Suppressor macrophage treated with lipopolysaccharide for 1 hour (primary cell): ENCODE measurements around the gene SPATA31C1.
"Not testable (repeated sequence)": the region's sequence is repeated elsewhere in the genome, so short reads cannot be mapped to it uniquely, and the experiment has no call there.

ENCODE experiments used
- DNase-seq, 3 donors: peaks; one replicate each; pipeline ENCODE4 v3.0.0-alpha.2; 2020 to 2022

SPATA31C1 gene

DNA sequence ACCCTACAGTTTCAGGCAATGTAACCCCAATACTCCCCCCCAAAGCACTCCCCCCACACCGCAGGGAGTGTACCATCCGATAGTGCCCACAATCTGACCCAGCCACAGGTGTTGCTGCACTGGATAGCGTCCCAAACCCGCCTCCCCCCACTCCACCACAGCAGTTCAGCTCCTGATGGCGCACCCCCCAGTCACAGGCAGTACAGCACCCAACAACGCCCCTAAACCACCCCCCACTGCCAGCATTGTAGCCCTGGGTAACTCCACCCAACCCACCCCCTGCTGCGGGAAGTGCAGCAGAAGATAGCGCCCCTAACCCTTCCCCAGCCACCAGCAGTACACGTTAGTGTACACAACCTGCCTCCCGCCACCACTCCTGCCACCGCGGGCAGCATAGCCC, 20.6 kb downstream of the SPATA31C1 start:
- not testable (repeated sequence) for DNase-seq

DNA sequence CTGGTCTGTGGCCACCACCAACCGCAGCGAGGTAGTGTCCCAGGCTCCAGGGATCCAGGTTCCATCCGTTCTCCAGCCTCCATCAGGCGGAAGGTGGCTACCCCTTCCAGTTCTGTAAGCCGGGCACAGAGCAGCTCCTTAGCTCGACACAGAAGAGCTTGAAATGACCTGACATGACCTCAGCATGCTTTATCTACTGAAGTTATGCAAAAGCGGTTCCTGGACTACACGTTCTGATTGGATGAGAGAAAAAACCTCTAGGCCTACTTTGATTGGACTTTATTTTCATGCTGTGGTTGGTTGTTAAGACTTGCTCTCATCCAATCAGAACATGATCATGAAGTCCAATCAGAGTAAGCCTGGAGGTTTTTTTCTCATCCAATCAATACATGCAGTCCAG, 21.3 kb downstream of the SPATA31C1 start:
- not testable (repeated sequence) for DNase-seq

DNA sequence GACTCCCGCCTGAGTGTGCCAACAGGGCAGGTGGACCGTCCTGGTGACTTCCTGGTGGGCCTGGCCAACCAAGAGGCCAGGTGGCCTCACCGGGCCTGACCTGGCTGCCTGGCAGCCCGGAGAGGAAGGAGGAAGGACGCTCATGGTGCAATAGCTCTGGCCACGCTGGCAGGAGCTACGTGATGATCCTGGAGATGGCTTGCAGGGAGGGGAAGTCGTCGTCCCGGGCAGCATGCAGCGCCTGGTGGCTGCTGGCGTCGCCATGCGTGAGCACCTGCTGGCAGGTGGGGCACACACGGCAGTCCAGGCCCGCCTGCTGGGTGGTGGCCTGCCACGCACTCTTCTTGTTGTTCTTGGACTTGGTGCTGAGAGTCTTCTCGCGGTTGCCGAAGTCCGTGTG, 26.3 kb downstream of the SPATA31C1 start:
- no peak for DNase-seq

DNA sequence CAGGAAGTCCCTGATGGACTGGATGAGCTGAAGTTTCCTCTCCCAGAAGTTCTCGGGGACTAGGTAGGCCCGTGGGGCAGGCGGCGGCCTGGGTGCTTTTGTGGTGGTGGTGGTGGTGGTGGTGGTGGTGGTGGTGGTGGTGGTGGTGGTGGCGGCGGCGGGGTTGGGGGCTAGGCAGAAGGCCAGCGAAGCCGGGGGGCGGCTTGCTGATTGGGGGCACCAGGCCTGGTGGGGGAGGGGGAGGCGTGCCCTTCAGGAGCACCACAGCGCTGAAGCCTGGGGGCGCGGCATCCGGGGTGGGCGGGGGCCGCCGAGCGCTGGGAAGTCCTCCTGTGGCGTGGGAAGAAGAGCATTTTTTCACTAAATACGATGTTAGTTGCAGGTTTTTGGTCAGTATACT, 26.9 kb downstream of the SPATA31C1 start:
- no peak for DNase-seq

DNA sequence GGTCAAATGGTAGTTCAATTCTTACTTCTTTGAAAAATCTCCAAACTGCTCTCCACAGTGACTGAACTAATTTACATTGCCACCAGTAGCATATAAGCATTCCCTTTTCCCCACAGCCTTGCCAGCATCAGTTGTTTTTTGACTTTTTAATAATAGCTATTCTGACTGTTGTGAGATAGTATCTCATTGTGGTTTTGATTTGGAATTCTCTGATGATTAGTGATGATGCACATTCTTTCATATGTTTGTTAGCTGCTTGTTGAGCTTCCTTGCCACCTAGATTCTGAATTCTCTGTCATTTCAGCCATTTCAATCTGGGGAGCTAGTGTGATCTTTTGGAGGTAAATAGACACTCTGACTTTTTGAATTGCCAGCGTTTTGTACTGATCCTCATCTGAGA, 32.5 kb downstream of the SPATA31C1 start:
- DNase-seq = no peak

DNA sequence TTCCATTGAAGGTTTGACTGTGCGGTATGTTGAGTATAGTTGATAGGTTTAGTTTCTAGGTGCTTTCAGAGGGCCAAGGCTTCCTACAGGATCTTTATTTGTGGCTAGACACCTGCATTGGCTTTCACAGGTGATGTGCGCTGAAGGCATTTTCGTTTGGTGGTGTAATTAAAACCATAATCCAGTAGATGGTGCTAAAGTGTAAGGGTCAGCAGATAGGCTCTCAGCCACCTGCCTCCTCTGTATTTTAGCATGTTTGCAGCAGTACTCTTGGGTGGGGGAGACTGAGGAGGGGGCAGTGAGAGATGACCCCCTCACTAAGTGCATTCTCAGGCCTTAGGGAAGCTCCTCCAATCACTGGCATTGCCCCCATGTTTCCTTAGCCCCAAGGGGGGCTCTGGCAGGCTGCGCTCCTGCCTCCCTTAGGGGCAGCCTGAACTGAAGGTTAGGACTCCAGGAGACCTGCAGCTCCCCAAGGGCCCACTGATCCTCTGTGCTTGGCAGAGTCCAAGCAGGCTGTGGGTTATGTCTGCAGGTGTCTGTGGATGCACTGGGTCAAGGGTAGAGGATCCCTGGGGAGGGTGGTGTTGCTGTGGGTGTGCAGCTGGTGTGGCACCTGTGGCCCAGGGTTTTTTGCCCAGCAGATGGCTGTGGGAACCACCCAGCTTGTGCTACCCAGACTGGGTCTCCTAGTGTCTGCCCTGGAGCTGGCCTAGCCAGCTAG, 33.2 kb downstream of the SPATA31C1 start:
- DNase-seq = peak; percentile 37 to 68 (median 51)

DNA sequence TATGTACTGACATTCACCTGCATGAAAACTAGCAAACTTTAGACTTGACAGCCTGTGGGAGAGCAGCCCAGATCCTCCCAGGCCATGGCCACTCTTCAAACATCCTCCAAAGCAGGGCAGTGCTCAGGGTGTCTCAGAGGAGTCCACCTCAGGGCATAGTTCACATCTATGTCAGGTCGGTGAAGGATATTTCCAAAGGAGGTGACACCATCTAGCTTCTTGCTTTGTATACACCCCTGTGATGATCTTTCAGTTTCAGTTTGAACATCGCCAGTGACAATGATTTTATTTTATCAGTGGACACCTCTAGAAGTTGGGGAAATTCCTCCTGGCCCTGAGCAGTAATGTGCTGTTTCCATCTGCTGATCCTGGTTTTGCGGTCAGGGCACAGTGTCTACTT, 36.5 kb downstream of the SPATA31C1 start:
- DNase-seq = peak in 2 of 3 donors; percentile 10 to 21

DNA sequence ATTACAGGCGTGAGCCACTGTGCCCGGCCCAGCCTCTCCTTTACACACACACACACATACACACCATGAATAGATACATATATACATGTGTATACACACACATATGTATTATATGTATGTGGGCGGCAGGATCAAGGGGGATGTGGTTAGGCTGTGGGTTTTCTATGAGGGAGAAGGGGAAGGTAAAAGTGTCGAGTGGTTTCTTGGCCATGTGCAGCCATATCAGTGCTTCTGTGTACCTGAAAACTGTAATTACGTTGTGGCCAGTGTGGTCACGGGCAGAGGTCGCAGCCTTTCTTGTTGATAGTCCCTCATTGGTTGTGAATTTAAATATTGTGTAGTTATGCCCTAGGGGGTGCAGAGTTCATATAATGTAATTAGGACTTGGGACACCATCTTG, 40.1 kb downstream of the SPATA31C1 start:
- DNase-seq = no peak

DNA sequence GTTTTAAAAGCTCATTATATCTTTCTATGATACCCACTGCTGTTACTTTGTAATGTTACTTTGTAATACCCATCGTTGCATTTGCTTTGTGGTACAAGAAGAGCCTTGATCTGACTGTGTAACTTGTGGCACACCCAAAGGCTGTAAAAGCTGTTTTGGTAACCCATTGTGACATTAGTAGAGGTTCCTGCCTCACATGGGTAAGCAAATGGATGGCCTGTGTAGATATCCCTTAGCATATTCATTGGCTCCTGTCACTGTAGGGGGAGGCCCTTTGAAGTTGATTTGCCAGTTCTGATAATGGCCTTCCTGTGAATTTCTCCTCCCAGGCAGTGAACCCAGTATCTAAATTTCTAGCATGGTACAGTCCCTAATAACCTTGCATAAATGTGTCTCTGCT, 40.8 kb downstream of the SPATA31C1 start:
- DNase-seq = no peak

DNA sequence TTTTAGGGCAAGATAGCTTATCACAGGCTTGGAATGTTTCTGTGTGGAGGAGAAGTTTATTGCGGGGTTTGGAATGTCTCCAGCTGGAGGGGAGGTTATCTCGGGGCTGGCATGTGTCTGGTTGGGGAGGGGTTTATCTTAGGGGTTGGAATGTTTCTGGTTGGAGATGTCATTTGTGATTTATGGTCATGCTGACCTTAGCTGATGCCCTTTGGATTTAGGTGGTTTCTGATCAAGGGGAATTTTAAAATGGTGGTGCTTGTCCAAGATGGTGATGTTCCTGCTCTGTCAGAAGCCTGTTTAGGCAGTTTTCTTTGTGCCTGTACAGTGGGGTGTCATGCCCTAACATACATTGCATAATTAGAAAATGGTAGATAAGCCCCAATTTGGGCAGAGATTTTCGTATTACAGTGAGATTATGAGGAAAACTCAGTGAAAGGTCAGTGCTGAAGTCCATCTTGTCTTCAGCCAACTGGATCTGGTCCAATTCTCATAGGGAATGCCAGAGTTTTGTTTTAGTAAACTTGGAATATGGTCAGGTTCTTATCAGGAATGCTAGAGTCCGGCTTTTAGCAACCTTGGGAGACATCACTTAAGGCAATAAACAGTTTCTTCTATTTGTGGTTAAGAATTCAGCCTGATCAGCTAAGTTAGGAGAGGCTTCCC, 42.3 kb downstream of the SPATA31C1 start:
- DNase-seq = no peak

DNA sequence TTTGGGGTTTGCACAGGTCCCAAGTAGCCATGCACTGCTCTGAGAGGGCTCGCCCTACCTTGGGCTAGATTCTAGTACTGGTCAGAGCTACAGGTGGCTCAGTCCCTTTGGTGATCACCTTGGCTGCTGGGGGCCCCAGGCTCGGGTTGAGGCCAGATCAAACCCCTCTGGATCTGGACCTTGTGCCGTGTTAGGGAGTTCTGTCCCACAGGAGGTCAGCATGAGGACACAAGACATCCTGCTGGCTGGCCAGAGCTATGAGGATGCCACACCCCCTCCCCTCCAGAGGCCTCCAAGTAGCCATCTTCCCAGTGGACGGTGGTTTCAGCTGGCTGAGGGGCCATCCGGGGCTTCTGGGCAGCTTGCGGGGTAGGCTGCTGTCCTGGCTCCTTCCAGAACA, 46.0 kb downstream of the SPATA31C1 start:
- no peak for DNase-seq

DNA sequence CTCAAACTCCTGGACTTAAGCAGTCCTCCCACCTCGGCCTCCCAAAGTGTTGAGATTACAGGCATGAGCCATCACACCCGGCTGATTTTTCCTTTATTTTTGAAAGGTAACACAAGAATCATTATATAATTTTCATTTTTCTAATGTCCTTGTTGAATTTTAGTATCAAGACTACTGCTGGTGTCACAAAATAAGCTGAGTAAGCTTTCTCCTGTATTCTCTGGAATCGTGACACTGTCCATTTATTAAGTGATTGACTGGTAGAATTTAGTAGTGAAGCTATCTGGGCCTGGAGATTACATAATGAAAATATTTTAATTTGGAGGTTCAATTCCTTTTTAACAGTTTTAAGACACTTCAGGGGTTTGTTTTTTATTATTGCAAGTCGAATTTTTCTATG, 47.1 kb downstream of the SPATA31C1 start:
- no peak for DNase-seq

DNA sequence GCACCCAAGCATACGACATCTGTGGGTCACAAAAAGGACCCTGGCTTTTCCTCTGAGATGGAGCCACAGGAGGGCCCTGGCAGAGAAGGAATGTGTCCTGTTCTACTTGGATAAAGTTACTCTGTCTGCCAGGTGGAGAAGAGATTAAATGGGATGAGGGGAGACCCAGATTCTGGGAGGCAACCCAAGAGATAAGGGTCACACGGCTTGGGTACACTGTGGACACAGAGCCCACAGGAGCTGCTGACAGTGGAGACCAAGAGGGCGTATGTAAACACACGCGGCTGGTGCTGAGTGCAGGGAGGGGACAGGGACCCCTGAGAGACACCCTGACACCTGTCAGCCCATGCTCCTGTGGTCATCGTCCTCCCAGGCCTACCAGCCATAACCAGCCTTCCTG, 50.4 kb downstream of the SPATA31C1 start:
- no peak for DNase-seq

DNA sequence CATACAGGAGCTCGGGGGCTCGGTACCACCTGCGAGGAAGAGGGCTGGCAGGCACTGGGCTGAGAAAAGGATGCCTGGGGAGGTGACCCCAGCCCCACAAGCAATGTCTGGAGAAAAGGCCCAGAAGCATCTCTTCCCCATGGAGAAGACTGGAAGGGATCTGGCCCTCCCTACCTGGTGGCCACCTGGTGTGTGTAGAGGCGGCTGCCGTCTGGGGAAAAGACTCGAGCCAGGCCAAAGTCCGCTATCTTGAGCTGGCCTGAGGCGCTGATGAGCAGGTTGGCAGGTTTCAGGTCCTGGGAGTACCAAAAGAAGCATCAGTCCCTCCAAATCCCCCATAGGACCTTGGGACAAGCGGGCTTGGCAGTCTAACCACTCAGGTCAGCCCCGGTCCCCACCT, 52.8 kb downstream of the SPATA31C1 start:
- DNase-seq = no peak

DNA sequence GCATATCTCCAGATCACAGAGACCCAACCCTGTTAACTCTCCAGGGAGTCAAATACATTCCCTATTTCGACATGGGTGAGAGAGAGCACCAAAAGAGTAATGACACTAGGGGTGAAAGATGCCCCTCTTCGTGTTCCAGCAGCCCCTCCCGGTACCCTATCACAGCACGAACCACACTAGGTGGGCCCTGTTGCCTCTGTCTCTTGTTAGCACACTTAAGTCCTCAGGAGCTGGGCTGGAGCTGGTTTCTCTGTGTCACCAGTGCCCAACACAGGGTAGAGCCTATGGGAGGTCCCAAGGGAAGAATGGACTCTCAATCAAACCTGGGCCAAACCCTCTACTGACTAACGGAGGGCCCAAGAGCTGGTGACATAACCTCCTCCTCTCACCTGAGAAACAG, 55.4 kb downstream of the SPATA31C1 start:
- DNase-seq = no peak
